Activated naive CD8-positive, alpha-beta T cell treated with anti-CD3 and anti-CD28 coated beads, Interleukin-2, amount 50 U/mL, for 24 hours (primary cell): ENCODE data around the gene FBXO41.
A peak's percentile ranks its signal among the peaks of the same experiment; 100 is the strongest.

Experiments used
- ATAC-seq: fragments of 150-1000 bp; cut with Tn5 transposase; one replicate; pipeline ENCODE4 v1.10.0; 2021
- DNase-seq: peaks from one replicate; pipeline ENCODE4 v3.0.0; 2021
- H3K27ac Mint-ChIP-seq: one replicate; pipeline ENCODE4 v1.8.0; 2021; ENCODE audit warnings: mild to moderate bottlenecking, mixed read lengths
- H3K27me3 Mint-ChIP-seq: one replicate; pipeline ENCODE4 v1.8.0; 2021; ENCODE audit warnings: mixed read lengths
- H3K36me3 Mint-ChIP-seq: one replicate; pipeline ENCODE4 v1.8.0; 2021; ENCODE audit warnings: low read depth, mixed read lengths
- H3K4me1 Mint-ChIP-seq: one replicate; pipeline ENCODE4 v1.8.0; 2021; ENCODE audit warnings: mixed read lengths
- H3K4me3 Mint-ChIP-seq: one replicate; pipeline ENCODE4 v1.8.0; 2021; ENCODE audit warnings: mild to moderate bottlenecking, moderate library complexity, mixed read lengths
- H3K9me3 Mint-ChIP-seq: one replicate; pipeline ENCODE4 v1.8.0; 2021; ENCODE audit warnings: mixed read lengths

Gene FBXO41

GRCh38 chr2:73233154-73233931 is 50.9 kb downstream of the FBXO41 start, which contains the start of gene PRADC1:
PRADC1 (minus strand) TSS chr2:73233239; CDS start chr2:73233160, 79 bp downstream.
- DNase-seq (peak; percentile 91), ATAC-seq (peak; percentile 92)
- H3K4me1 Mint-ChIP-seq, result peaks cover 36% of the 10 kb centered on the region
- peak within 1 kb of the TSS; percentile 99 for H3K4me3 Mint-ChIP-seq
- H3K9me3 Mint-ChIP-seq, result no peaks in the 10 kb centered on the region
- H3K27me3 Mint-ChIP-seq, result no peaks in the 10 kb centered on the region
- peaks cover 29% of the 10 kb centered on the region for H3K36me3 Mint-ChIP-seq
- H3K27ac Mint-ChIP-seq, result peak within 1 kb of the TSS; percentile 95

GRCh38 chr2:73232403-73233153 is 51.7 kb downstream of the FBXO41 start:
- no peaks in the 10 kb centered on the region for H3K9me3 Mint-ChIP-seq
- DNase-seq (peak; percentile 42), ATAC-seq (no peak)
- peaks cover 32% of the 10 kb centered on the region for H3K4me1 Mint-ChIP-seq
- peak overlapping the region; percentile 95 for H3K27ac Mint-ChIP-seq
- peak overlapping the region; percentile 99 for H3K4me3 Mint-ChIP-seq
- no peaks in the 10 kb centered on the region for H3K27me3 Mint-ChIP-seq
- H3K36me3 Mint-ChIP-seq, result peaks cover 25% of the 10 kb centered on the region

GRCh38 chr2:73228631-73229030 is 55.6 kb downstream of the FBXO41 start:
- no peaks in the 10 kb centered on the region for H3K27me3 Mint-ChIP-seq
- ATAC-seq (no peak), DNase-seq (no peak)
- no peaks in the 10 kb centered on the region for H3K36me3 Mint-ChIP-seq
- no peak overlapping the region for H3K4me3 Mint-ChIP-seq
- no peaks in the 10 kb centered on the region for H3K9me3 Mint-ChIP-seq
- no peak overlapping the region for H3K27ac Mint-ChIP-seq
- peaks cover 12% of the 10 kb centered on the region for H3K4me1 Mint-ChIP-seq

GRCh38 chr2:73227086-73227485 is 57.2 kb downstream of the FBXO41 start:
- Mint-ChIP-seq H3K36me3 (no peaks in the 10 kb centered on the region), H3K9me3 (no peaks in the 10 kb centered on the region), H3K27ac (no peak overlapping the region), H3K27me3 (no peaks in the 10 kb centered on the region), H3K4me3 (no peak overlapping the region), H3K4me1 (peaks cover 5% of the 10 kb centered on the region)
- DNase-seq, result no peak
- no peak for ATAC-seq

GRCh38 chr2:73225513-73226360 is 58.5 kb downstream of the FBXO41 start:
- Mint-ChIP-seq H3K4me1 (peaks cover 5% of the 10 kb centered on the region), H3K9me3 (no peaks in the 10 kb centered on the region), H3K36me3 (peaks cover 6% of the 10 kb centered on the region), H3K27ac (no peak overlapping the region), H3K27me3 (no peaks in the 10 kb centered on the region), H3K4me3 (no peak overlapping the region)
- no peak for ATAC-seq
- DNase-seq, result no peak

- ATAC-seq (no peak), DNase-seq (no peak)
- H3K27me3 Mint-ChIP-seq, result no peaks in the 10 kb centered on the region
- H3K4me3 Mint-ChIP-seq, result no peak overlapping the region
- H3K27ac Mint-ChIP-seq, result peak overlapping the region; percentile 32
- no peaks in the 10 kb centered on the region for H3K9me3 Mint-ChIP-seq
- peaks cover 5% of the 10 kb centered on the region for H3K4me1 Mint-ChIP-seq
- H3K36me3 Mint-ChIP-seq, result peaks cover 12% of the 10 kb centered on the region
These were observed 60.5 kb downstream of the FBXO41 start for GRCh38 chr2:73223821-73224220.

GRCh38 chr2:73218298-73218697 is 66.0 kb downstream of the FBXO41 start:
- Mint-ChIP-seq H3K4me3 (no peak overlapping the region), H3K4me1 (peaks cover 24% of the 10 kb centered on the region), H3K27me3 (no peaks in the 10 kb centered on the region), H3K36me3 (peaks cover 12% of the 10 kb centered on the region), H3K9me3 (no peaks in the 10 kb centered on the region), H3K27ac (no peak overlapping the region)
- DNase-seq (no peak), ATAC-seq (no peak)

GRCh38 chr2:73217826-73218225 is 66.5 kb downstream of the FBXO41 start:
- H3K36me3 Mint-ChIP-seq, result peaks cover 12% of the 10 kb centered on the region
- peaks cover 28% of the 10 kb centered on the region for H3K4me1 Mint-ChIP-seq
- no peak overlapping the region for H3K27ac Mint-ChIP-seq
- no peaks in the 10 kb centered on the region for H3K27me3 Mint-ChIP-seq
- no peak for ATAC-seq
- no peak for DNase-seq
- H3K9me3 Mint-ChIP-seq, result no peaks in the 10 kb centered on the region
- H3K4me3 Mint-ChIP-seq, result no peak overlapping the region

- H3K4me1 Mint-ChIP-seq, result peaks cover 33% of the 10 kb centered on the region
- DNase-seq (no peak), ATAC-seq (no peak)
- no peaks in the 10 kb centered on the region for H3K9me3 Mint-ChIP-seq
- H3K36me3 Mint-ChIP-seq, result peaks cover 12% of the 10 kb centered on the region
- no peak overlapping the region for H3K27ac Mint-ChIP-seq
- no peak overlapping the region for H3K4me3 Mint-ChIP-seq
- no peaks in the 10 kb centered on the region for H3K27me3 Mint-ChIP-seq
These were observed 67.1 kb downstream of the FBXO41 start for GRCh38 chr2:73217160-73217559.

GRCh38 chr2:73215254-73215653 is 69.0 kb downstream of the FBXO41 start:
- Mint-ChIP-seq H3K36me3 (peaks cover 6% of the 10 kb centered on the region), H3K27me3 (no peaks in the 10 kb centered on the region), H3K4me3 (peak overlapping the region; percentile 96), H3K4me1 (peaks cover 33% of the 10 kb centered on the region), H3K27ac (peak overlapping the region; percentile 95), H3K9me3 (no peaks in the 10 kb centered on the region)
- DNase-seq (no peak), ATAC-seq (no peak)

GRCh38 chr2:73214120-73215035 is 69.9 kb downstream of the FBXO41 start, which contains the start of gene SMYD5:
SMYD5 (plus strand) TSS chr2:73214245; CDS start chr2:73214267, 22 bp downstream.
- Mint-ChIP-seq H3K4me1 (peaks cover 33% of the 10 kb centered on the region), H3K27ac (peak within 1 kb of the TSS; percentile 95), H3K36me3 (peaks cover 6% of the 10 kb centered on the region), H3K9me3 (no peaks in the 10 kb centered on the region), H3K27me3 (peaks cover 2% of the 10 kb centered on the region), H3K4me3 (peak within 1 kb of the TSS; percentile 96)
- peak; percentile 86 for ATAC-seq
- peak; percentile 94 for DNase-seq

- H3K9me3 Mint-ChIP-seq, result no peaks in the 10 kb centered on the region
- H3K4me3 Mint-ChIP-seq, result no peak overlapping the region
- peak; percentile 83 for DNase-seq
- H3K36me3 Mint-ChIP-seq, result no peaks in the 10 kb centered on the region
- H3K27me3 Mint-ChIP-seq, result peaks cover 7% of the 10 kb centered on the region
- H3K4me1 Mint-ChIP-seq, result peaks cover 33% of the 10 kb centered on the region
- H3K27ac Mint-ChIP-seq, result no peak overlapping the region
- ATAC-seq, result peak; percentile 84
These were observed 71.7 kb downstream of the FBXO41 start for GRCh38 chr2:73212448-73213176.

GRCh38 chr2:73212098-73212447 is 72.2 kb downstream of the FBXO41 start:
- ATAC-seq (no peak), DNase-seq (no peak)
- peaks cover 33% of the 10 kb centered on the region for H3K4me1 Mint-ChIP-seq
- H3K27ac Mint-ChIP-seq, result no peak overlapping the region
- no peak overlapping the region for H3K4me3 Mint-ChIP-seq
- no peaks in the 10 kb centered on the region for H3K36me3 Mint-ChIP-seq
- no peaks in the 10 kb centered on the region for H3K9me3 Mint-ChIP-seq
- peaks cover 7% of the 10 kb centered on the region for H3K27me3 Mint-ChIP-seq
